GM12878 (cell line): ENCODE data around the gene CAMTA1. TPM values are rescaled to one million over a fixed set of nuclear protein-coding genes. Genes with fewer than 3 reads are reported as not detected.

Source experiments
- ATAC-seq: fragments of 200-7000 bp; cut with Tn5 transposase; 3 replicates; pipeline ENCODE4 v1.9.1; 2020; ENCODE audit warnings: mild to moderate bottlenecking, moderate library complexity
- BruUV-seq: library from RNA; stranded (reverse); fragments of 400-500 nt; replicated peaks from 2 replicates; lab custom pipeline; 2021; lab: Mats Ljungman, UMichigan
- CTCF ChIA-PET: fragments of 300-600 bp; sonication (Branson Sonifier 250); formaldehyde crosslinking; extraction: SDS; loops from one replicate; lab custom pipeline; 2021; ENCODE audit warnings: inconsistent platforms; lab: Yijun Ruan, JAX
- POLR2A ChIA-PET: fragments of 350-600 bp; formaldehyde crosslinking; extraction: SDS; loops from one replicate; lab custom pipeline; 2021; ENCODE audit warnings: inconsistent platforms; lab: Charles Lee
- RAD21 ChIA-PET: fragments of 300-600 bp; sonication (Branson Sonifier 250); formaldehyde crosslinking; loops from one replicate; lab custom pipeline; 2023; ENCODE audit warnings: antibody characterized with exemption; ENCODE audit not compliant: unreplicated experiment; lab: Charles Lee
- SMC1A ChIA-PET: fragments of 300-600 bp; sonication (Branson Sonifier 250); formaldehyde crosslinking; loops from one replicate; lab custom pipeline; 2023; ENCODE audit not compliant: unreplicated experiment, uncharacterized antibody; lab: Charles Lee
- DNase-seq: peaks from one replicate; pipeline ENCODE4 v3.0.0-alpha.2; 2011; ENCODE audit warnings: low read depth, low spot score
- FAIRE-seq: peaks from 3 replicates; lab custom pipeline; 2011; peaks lifted over from hg19 to GRCh38; lab: Jason Lieb, UNC
- H2AFZ ChIP-seq: 2 replicates; pipeline ENCODE4 v1.6.0; 2011; ENCODE audit warnings: low read depth, low read length, control low read depth; ENCODE audit not compliant: control insufficient read depth
- H3K27ac ChIP-seq: 2 replicates; pipeline ENCODE4 v1.5.1; 2011; ENCODE audit warnings: control low read depth; ENCODE audit not compliant: control insufficient read depth, insufficient read depth
- H3K27me3 ChIP-seq, 2 experiments: replicated peaks in 1 of 2; 2 replicates each; pipeline versions ENCODE4 v1.6.0 to v1.6.1; 2011; ENCODE audit warnings: low read length in 1 of 2; ENCODE audit not compliant: control insufficient read depth in 2 of 2, insufficient read depth in 2 of 2
- H3K36me3 ChIP-seq, 2 experiments: 2 replicates each; pipeline ENCODE4 v1.5.1; 2011; ENCODE audit warnings: low read length in 1 of 2; ENCODE audit not compliant: control insufficient read depth in 2 of 2, insufficient read depth in 2 of 2
- H3K4me1 ChIP-seq: 2 replicates; pipeline ENCODE4 v1.6.1; 2011; ENCODE audit warnings: mild to moderate bottlenecking, low read length, moderate library complexity, mixed read lengths; ENCODE audit not compliant: control insufficient read depth, insufficient read depth
- H3K4me2 ChIP-seq: 2 replicates; pipeline ENCODE4 v1.6.0; 2011; ENCODE audit warnings: control low read depth; ENCODE audit not compliant: control insufficient read depth, insufficient read depth
- H3K4me3 ChIP-seq: fragments of 200-600 bp; sonication (generic); 2 replicates; pipeline ENCODE4 v1.5.1; 2016
- H3K79me2 ChIP-seq: 2 replicates; pipeline ENCODE4 v1.6.0; 2011; ENCODE audit warnings: low read length; ENCODE audit not compliant: control insufficient read depth, insufficient read depth
- H3K9ac ChIP-seq: 2 replicates; pipeline ENCODE4 v1.8.0; 2011; ENCODE audit warnings: low read length, control low read depth, mixed read lengths; ENCODE audit not compliant: control insufficient read depth, insufficient read depth
- H3K9me3 ChIP-seq: replicated peaks from 3 replicates; pipeline ENCODE4 v1.5.1; 2011; ENCODE audit warnings: mild to moderate bottlenecking, low read length; ENCODE audit not compliant: control insufficient read depth, insufficient read depth
- H4K20me1 ChIP-seq: 2 replicates; pipeline ENCODE4 v1.6.0; 2011; ENCODE audit not compliant: control insufficient read depth, insufficient read depth
- ASH2L ChIP-seq: fragments of 300-600, 200-600 bp; sonication (generic); IDR thresholded peaks from 2 replicates; pipeline ENCODE4 v1.6.1; 2017; ENCODE audit warnings: low read depth, mild to moderate bottlenecking, borderline replicate concordance
- MTA3 ChIP-seq: IDR thresholded peaks from 2 replicates; pipeline ENCODE4 v1.6.1; 2012; ENCODE audit warnings: low read length, inconsistent platforms, borderline replicate concordance
- PAX5 ChIP-seq: IDR thresholded peaks from 2 replicates; pipeline ENCODE4 v1.6.1; 2011; ENCODE audit warnings: low read depth, low read length, borderline replicate concordance
- STAT1 ChIP-seq: fragments of 450-650 bp; conservative IDR thresholded peaks from 2 replicates; pipeline ENCODE4 v1.6.1; 2014; ENCODE audit warnings: antibody characterized with exemption, mild to moderate bottlenecking
- TAF1 ChIP-seq: IDR thresholded peaks from 2 replicates; pipeline ENCODE4 v1.6.1; 2011; ENCODE audit warnings: mild to moderate bottlenecking, low read depth, low read length, borderline replicate concordance
- ZNF217 ChIP-seq: fragments of 450-650 bp; IDR thresholded peaks from 2 replicates; pipeline ENCODE4 v1.6.1; 2017; ENCODE audit warnings: antibody characterized with exemption, mild to moderate bottlenecking
- ZNF622 ChIP-seq: fragments of 450-650 bp; IDR thresholded peaks from 2 replicates; pipeline ENCODE4 v1.6.1; 2017; ENCODE audit warnings: mild to moderate bottlenecking, inconsistent platforms
- WGBS: methylation state at CpG from one replicate; pipeline ENCODE4 v1.1.6; 2016; ENCODE audit warnings: low lambda C conversion rate; ENCODE audit not compliant: insufficient replicate concordance, insufficient coverage; ENCODE audit errors: missing lambda C conversion rate; 5-methylcytosine and 5-hydroxymethylcytosine counted together
- in situ Hi-C: fragments of 300-500 bp; cut with MboI; formaldehyde crosslinking; loops from 9 replicates; pipeline ENCODE4 v1.14.3; 2018; ENCODE audit warnings: mixed read lengths
- intact Hi-C: fragments of 100-400 bp; cut with micrococcal nuclease; formaldehyde crosslinking; loops from one replicate; pipeline ENCODE4 v1.14.2; 2022; ENCODE audit not compliant: unreplicated experiment
- polyA plus RNA-seq, 11 experiments: library from polyadenylated mRNA; depleted of rRNA in 4 of 11; unstranded in 6 of 11; stranded (reverse) in 5 of 11; fragments of >200 nt; fragmentation: Nextera tagmentation in 4 of 11; fragmentation: Illumina TruSeq in 1 of 11; extraction: Ambion mirVana in 4 of 11; extraction: Trizol in 1 of 11; gene quantifications; 1 replicate in 1 of 11; 2 replicates in 10 of 11; pipeline versions ENCODE4 v1.2.1 to v1.2.3, GENCODE V29; 2011 to 2016; ENCODE audit warnings: inconsistent platforms in 2 of 11, missing spikeins in 2 of 11, low read depth in 1 of 11
- total RNA-seq, 4 experiments: library from RNA; depleted of rRNA in 3 of 4; stranded (reverse); fragments of >200 nt in 3 of 4; fragmentation: Illumina TruSeq in 1 of 4; extraction: Trizol in 1 of 4; gene quantifications; 2 replicates each; pipeline versions ENCODE4 v1.2.1 to v1.2.3, GENCODE V29; 2013 to 2021
- TF ChIP-seq, protein P1 (sequence below): IDR thresholded peaks from 2 replicates; pipeline ENCODE4 v1.6.1; 2011; ENCODE audit warnings: mild to moderate bottlenecking, low read depth, low read length, moderate library complexity; ENCODE audit not compliant: insufficient replicate concordance
- TF ChIP-seq, protein P2 (sequence below): IDR thresholded peaks from 2 replicates; pipeline ENCODE4 v1.6.1; 2012; ENCODE audit warnings: low read depth, low read length, improper control_type of control experiment
- TF ChIP-seq, protein P3 (sequence below), 3 experiments: IDR thresholded peaks in 2 of 3; conservative IDR thresholded peaks in 1 of 3; 2 replicates each; pipeline ENCODE4 v1.5.1; 2011; ENCODE audit warnings: low read depth in 3 of 3, low read length in 3 of 3, mild to moderate bottlenecking in 3 of 3, control low read depth in 2 of 3, moderate library complexity in 2 of 3, inconsistent platforms in 1 of 3, mixed read lengths in 1 of 3; ENCODE audit not compliant: control insufficient read depth in 2 of 3, insufficient read depth in 1 of 3; ENCODE audit errors: extremely low read depth in 1 of 3

Gene CAMTA1
- total and polyA plus RNA-seq, 10 of the 15 experiments (the other 5 are each of a cell fraction or from before 2014, with no cell fraction given): 37.7 to 148 (median 76.4) TPM

DNA sequence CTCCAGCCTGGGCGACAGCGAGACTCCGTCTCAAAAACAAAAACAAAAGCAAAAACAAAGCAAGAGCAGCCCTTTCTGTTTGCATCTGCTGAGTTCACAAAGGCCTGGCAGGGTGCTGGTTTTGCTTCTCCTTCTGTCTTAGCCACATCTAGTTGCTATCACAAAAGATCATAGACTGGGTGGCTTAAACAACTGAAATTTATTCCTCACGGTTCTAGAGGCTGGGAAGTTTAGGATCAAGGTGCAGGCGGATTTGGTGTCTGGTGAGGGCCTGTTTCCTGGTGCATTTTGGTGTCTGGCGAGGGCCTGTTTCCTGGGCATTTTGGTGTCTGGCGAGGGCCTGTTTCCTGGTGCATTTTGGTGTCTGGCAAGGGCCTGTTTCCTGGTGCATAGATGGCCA lies 471.3 kb downstream of the CAMTA1 start:
- H3K36me3 ChIP-seq: no peaks in the 10 kb centered on the region
- TF ChIP-seq, protein P1, sequence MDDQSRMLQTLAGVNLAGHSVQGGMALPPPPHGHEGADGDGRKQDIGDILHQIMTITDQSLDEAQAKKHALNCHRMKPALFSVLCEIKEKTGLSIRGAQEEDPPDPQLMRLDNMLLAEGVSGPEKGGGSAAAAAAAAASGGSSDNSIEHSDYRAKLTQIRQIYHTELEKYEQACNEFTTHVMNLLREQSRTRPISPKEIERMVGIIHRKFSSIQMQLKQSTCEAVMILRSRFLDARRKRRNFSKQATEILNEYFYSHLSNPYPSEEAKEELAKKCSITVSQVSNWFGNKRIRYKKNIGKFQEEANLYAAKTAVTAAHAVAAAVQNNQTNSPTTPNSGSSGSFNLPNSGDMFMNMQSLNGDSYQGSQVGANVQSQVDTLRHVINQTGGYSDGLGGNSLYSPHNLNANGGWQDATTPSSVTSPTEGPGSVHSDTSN: no peak
- no peak for TF ChIP-seq PAX5
- no peak for TF ChIP-seq ASH2L
- TF ChIP-seq MTA3: no peak
- no peak for TF ChIP-seq TAF1
- TF ChIP-seq, protein P2, sequence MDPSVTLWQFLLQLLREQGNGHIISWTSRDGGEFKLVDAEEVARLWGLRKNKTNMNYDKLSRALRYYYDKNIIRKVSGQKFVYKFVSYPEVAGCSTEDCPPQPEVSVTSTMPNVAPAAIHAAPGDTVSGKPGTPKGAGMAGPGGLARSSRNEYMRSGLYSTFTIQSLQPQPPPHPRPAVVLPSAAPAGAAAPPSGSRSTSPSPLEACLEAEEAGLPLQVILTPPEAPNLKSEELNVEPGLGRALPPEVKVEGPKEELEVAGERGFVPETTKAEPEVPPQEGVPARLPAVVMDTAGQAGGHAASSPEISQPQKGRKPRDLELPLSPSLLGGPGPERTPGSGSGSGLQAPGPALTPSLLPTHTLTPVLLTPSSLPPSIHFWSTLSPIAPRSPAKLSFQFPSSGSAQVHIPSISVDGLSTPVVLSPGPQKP: no peak
- no peak for TF ChIP-seq ZNF217
- no peak for TF ChIP-seq STAT1
- TF ChIP-seq, protein P3, sequence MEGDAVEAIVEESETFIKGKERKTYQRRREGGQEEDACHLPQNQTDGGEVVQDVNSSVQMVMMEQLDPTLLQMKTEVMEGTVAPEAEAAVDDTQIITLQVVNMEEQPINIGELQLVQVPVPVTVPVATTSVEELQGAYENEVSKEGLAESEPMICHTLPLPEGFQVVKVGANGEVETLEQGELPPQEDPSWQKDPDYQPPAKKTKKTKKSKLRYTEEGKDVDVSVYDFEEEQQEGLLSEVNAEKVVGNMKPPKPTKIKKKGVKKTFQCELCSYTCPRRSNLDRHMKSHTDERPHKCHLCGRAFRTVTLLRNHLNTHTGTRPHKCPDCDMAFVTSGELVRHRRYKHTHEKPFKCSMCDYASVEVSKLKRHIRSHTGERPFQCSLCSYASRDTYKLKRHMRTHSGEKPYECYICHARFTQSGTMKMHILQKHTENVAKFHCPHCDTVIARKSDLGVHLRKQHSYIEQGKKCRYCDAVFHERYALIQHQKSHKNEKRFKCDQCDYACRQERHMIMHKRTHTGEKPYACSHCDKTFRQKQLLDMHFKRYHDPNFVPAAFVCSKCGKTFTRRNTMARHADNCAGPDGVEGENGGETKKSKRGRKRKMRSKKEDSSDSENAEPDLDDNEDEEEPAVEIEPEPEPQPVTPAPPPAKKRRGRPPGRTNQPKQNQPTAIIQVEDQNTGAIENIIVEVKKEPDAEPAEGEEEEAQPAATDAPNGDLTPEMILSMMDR (IDR thresholded peaks at IDR 0.05 in 2 of 3, conservative IDR thresholded peaks at IDR 0.05 in 1 of 3; ENCODE audit: control insufficient read depth in 2 of 3, extremely low read depth in 1 of 3, insufficient read depth in 1 of 3, low read depth in 3 of 3, low read length in 3 of 3): no peak
- TF ChIP-seq ZNF622: no peak
- no peaks in the 10 kb centered on the region for H3K9me3 ChIP-seq
- peaks cover 0 to 1% of the 10 kb centered on the region in 2 experiments; a peak in 1 of 4 replicates for H3K27me3 ChIP-seq
- intact Hi-C loops: no loop called here
- ChIA-PET SMC1A (no interaction called here), RAD21 (no interaction called here), POLR2A (no interaction called here), CTCF (no interaction called here)
- no peak overlapping the region for H3K4me3 ChIP-seq
- 27% methylated on average over 7 of the region's 7 CpGs for WGBS
- H3K79me2 ChIP-seq: no peaks in the 10 kb centered on the region
- H4K20me1 ChIP-seq: no peaks in the 10 kb centered on the region
- ATAC-seq (no peak), DNase-seq (no peak), FAIRE-seq (no peak)
- in situ Hi-C loops: no loop called here
- no peak overlapping the region for H3K4me2 ChIP-seq
- no peak overlapping the region for H3K27ac ChIP-seq
- no peaks in the 10 kb centered on the region for H3K4me1 ChIP-seq
- no peak overlapping the region for H3K9ac ChIP-seq
- H2AFZ ChIP-seq: no peak overlapping the region
- BruUV-seq: no TSS peak
